NCI-H82 (cell line): Measurements from ENCODE around the gene ADAMTS17.

Source experiments
- DNase-seq: peaks from one replicate; lab custom pipeline; 2025; lab: John Stamatoyannopoulos, UW

The ADAMTS17 gene

GRCh38 chr15:100199711-100200286 is 142.0 kb downstream of the ADAMTS17 start:
- DNase-seq = no peak

GRCh38 chr15:100198442-100198841 is 143.3 kb downstream of the ADAMTS17 start:
- no peak for DNase-seq

GRCh38 chr15:100196326-100197058 is 145.3 kb downstream of the ADAMTS17 start:
- no peak for DNase-seq

GRCh38 chr15:100194996-100195395 is 146.8 kb downstream of the ADAMTS17 start:
- no peak for DNase-seq

GRCh38 chr15:100193277-100193860 is 148.4 kb downstream of the ADAMTS17 start:
- no peak for DNase-seq

- DNase-seq = no peak
These were observed 149.4 kb downstream of the ADAMTS17 start for GRCh38 chr15:100192097-100193080.

GRCh38 chr15:100191161-100191560 is 150.6 kb downstream of the ADAMTS17 start:
- DNase-seq = no peak

- DNase-seq = no peak
These were observed 151.1 kb downstream of the ADAMTS17 start for GRCh38 chr15:100190675-100191074.

GRCh38 chr15:100189849-100190248 is 151.9 kb downstream of the ADAMTS17 start:
- no peak for DNase-seq

- DNase-seq = no peak
These were observed 152.5 kb downstream of the ADAMTS17 start for GRCh38 chr15:100189319-100189718.

GRCh38 chr15:100187677-100188076 is 154.1 kb downstream of the ADAMTS17 start:
- DNase-seq = no peak

GRCh38 chr15:100186960-100187359 is 154.8 kb downstream of the ADAMTS17 start:
- no peak for DNase-seq

- no peak for DNase-seq
These were observed 155.4 kb downstream of the ADAMTS17 start for GRCh38 chr15:100186366-100186765.

- DNase-seq = no peak
These were observed 157.8 kb downstream of the ADAMTS17 start for GRCh38 chr15:100183921-100184495.

GRCh38 chr15:100180921-100181320 is 160.9 kb downstream of the ADAMTS17 start:
- no peak for DNase-seq

- DNase-seq = no peak
These were observed 166.2 kb downstream of the ADAMTS17 start for GRCh38 chr15:100175406-100176114.

GRCh38 chr15:100174904-100175275 is 166.9 kb downstream of the ADAMTS17 start:
- no peak for DNase-seq

GRCh38 chr15:100174159-100174903 is 167.4 kb downstream of the ADAMTS17 start:
- DNase-seq = no peak

GRCh38 chr15:100172356-100173024 is 169.3 kb downstream of the ADAMTS17 start:
- DNase-seq = no peak

GRCh38 chr15:100171411-100171810 is 170.4 kb downstream of the ADAMTS17 start:
- DNase-seq = no peak
